SU-DHL-6 (cell line): Measurements from ENCODE around the gene UMAD1.
"Not testable (repeated sequence)": the region's sequence is repeated elsewhere in the genome, so short reads cannot be mapped to it uniquely, and the experiment has no call there.

Source experiments
- H2AFZ ChIP-seq: fragments of 200-600 bp; sonication (generic); 2 replicates; pipeline ENCODE4 v1.6.1; 2014; ENCODE audit warnings: low read depth, mild to moderate bottlenecking, moderate library complexity, mixed read lengths, antibody characterized with exemption, low read length; ENCODE audit not compliant: severe bottlenecking
- H3F3A ChIP-seq: fragments of 200-600 bp; shearing (Covaris generic); 2 replicates; pipeline ENCODE4 v1.6.0; 2016; ENCODE audit warnings: antibody characterized with exemption, mild to moderate bottlenecking; ENCODE audit not compliant: insufficient read depth
- H3K27ac ChIP-seq: fragments of 200-600 bp; sonication (generic); 2 replicates; pipeline ENCODE4 v1.5.1; 2016; ENCODE audit warnings: low read depth, mild to moderate bottlenecking, low read length, moderate library complexity, mixed read lengths
- H3K27me3 ChIP-seq: fragments of 200-600 bp; sonication (generic), shearing (Covaris generic); 2 replicates; pipeline ENCODE4 v1.6.0; 2014; ENCODE audit warnings: mild to moderate bottlenecking, low read length
- H3K36me3 ChIP-seq: fragments of 200-600 bp; sonication (generic); 2 replicates; pipeline ENCODE4 v1.6.1; 2014; ENCODE audit warnings: mild to moderate bottlenecking, low read length, mixed read lengths
- H3K4me2 ChIP-seq: fragments of 300-600, 200-600 bp; shearing (Covaris generic), sonication (generic); 2 replicates; pipeline ENCODE4 v1.6.0; 2014; ENCODE audit warnings: low read length, low read depth, mild to moderate bottlenecking; ENCODE audit not compliant: poor library complexity, severe bottlenecking
- H3K4me3 ChIP-seq: fragments of 200-600 bp; sonication (generic); 2 replicates; pipeline ENCODE4 v1.5.1; 2014; ENCODE audit warnings: antibody characterized with exemption, low read length, mild to moderate bottlenecking, mixed read lengths; ENCODE audit not compliant: insufficient read depth, poor library complexity, severe bottlenecking
- H3K79me2 ChIP-seq: fragments of 200-600 bp; sonication (generic); 2 replicates; pipeline ENCODE4 v1.6.1; 2014; ENCODE audit warnings: mild to moderate bottlenecking, low read length, moderate library complexity; ENCODE audit not compliant: insufficient read depth
- H3K9ac ChIP-seq: fragments of 200-600 bp; sonication (generic); 2 replicates; pipeline ENCODE4 v1.7.0; 2014; ENCODE audit warnings: mild to moderate bottlenecking, low read length
- H3K9me2 ChIP-seq: fragments of 200-600 bp; sonication (generic); replicated peaks from 2 replicates; pipeline ENCODE4 v1.6.1; 2014; ENCODE audit warnings: low read length; ENCODE audit not compliant: insufficient read depth
- H3K9me3 ChIP-seq: fragments of 200-600 bp; sonication (generic); 2 replicates; pipeline ENCODE4 v1.6.1; 2014; ENCODE audit warnings: low read length, mixed read lengths; ENCODE audit not compliant: insufficient read depth
- H4K20me1 ChIP-seq: fragments of 200-600 bp; sonication (generic); 2 replicates; pipeline ENCODE4 v1.6.1; 2014; ENCODE audit warnings: low read depth, mild to moderate bottlenecking, antibody characterized with exemption, low read length, moderate library complexity, mixed read lengths
- CTCF ChIP-seq: fragments of 200-600 bp; sonication (generic); IDR thresholded peaks from one replicate; pipeline ENCODE4 v1.5.1; 2017; ENCODE audit warnings: antibody characterized with exemption, mild to moderate bottlenecking, low read length, moderate library complexity; ENCODE audit not compliant: insufficient read depth, poor library complexity, severe bottlenecking
- EZH2phosphoT487 ChIP-seq: fragments of 200-600 bp; sonication (generic), shearing (Covaris generic); conservative IDR thresholded peaks from 2 replicates; pipeline ENCODE4 v1.6.1; 2018; ENCODE audit warnings: mild to moderate bottlenecking, antibody characterized with exemption, low read length, moderate library complexity, mixed read lengths

UMAD1 gene

GRCh38 chr7:7803715-7804178, 163.2 kb downstream of the UMAD1 start:
- H2AFZ ChIP-seq: no peak overlapping the region
- no peaks in the 10 kb centered on the region for H3K27me3 ChIP-seq
- H3K79me2 ChIP-seq: no peaks in the 10 kb centered on the region
- no peak overlapping the region for H3K27ac ChIP-seq
- TF ChIP-seq CTCF: no peak
- TF ChIP-seq EZH2phosphoT487: no peak
- no peaks in the 10 kb centered on the region for H3K9me3 ChIP-seq
- no peak overlapping the region for H3K4me3 ChIP-seq
- no peaks in the 10 kb centered on the region for H3K36me3 ChIP-seq
- no peaks in the 10 kb centered on the region for H4K20me1 ChIP-seq
- H3K4me2 ChIP-seq: no peak overlapping the region
- no peaks in the 10 kb centered on the region for H3K9me2 ChIP-seq
- no peak overlapping the region for H3K9ac ChIP-seq
- H3F3A ChIP-seq: no peaks in the 10 kb centered on the region

- H3K9me2 ChIP-seq, H3K4me2 ChIP-seq, H3K4me3 ChIP-seq: not testable (repeated sequence)
Observed at GRCh38 chr7:7804822-7805221, 164.3 kb downstream of the UMAD1 start.

GRCh38 chr7:7805511-7806153, 165.1 kb downstream of the UMAD1 start:
- Histone ChIP-seq H3K9me3 (no peaks in the 10 kb centered on the region), H3K27me3 (no peaks in the 10 kb centered on the region), H3K4me3 (no peak overlapping the region), H3K4me2 (no peak overlapping the region), H3K36me3 (no peaks in the 10 kb centered on the region), H3K79me2 (no peaks in the 10 kb centered on the region), H3F3A (no peaks in the 10 kb centered on the region), H3K9ac (no peak overlapping the region), H3K9me2 (no peaks in the 10 kb centered on the region), H3K27ac (no peak overlapping the region), H2AFZ (no peak overlapping the region), H4K20me1 (no peaks in the 10 kb centered on the region)
- TF ChIP-seq EZH2phosphoT487 (no peak), CTCF (no peak)

More at GRCh38 chr7:7804822-7805221, 164.3 kb downstream of the UMAD1 start:
- H3F3A ChIP-seq, H4K20me1 ChIP-seq, H2AFZ ChIP-seq, H3K9me3 ChIP-seq, H3K27me3 ChIP-seq, H3K9ac ChIP-seq, H3K79me2 ChIP-seq, H3K27ac ChIP-seq, H3K36me3 ChIP-seq: not testable (repeated sequence)

GRCh38 chr7:7808156-7808555, 167.6 kb downstream of the UMAD1 start:
- H3K27me3 ChIP-seq: no peaks in the 10 kb centered on the region
- H3K4me2 ChIP-seq: no peak overlapping the region
- TF ChIP-seq EZH2phosphoT487 (no peak), CTCF (no peak)
- H3K9ac ChIP-seq: no peak overlapping the region
- H3F3A ChIP-seq: no peaks in the 10 kb centered on the region
- H3K36me3 ChIP-seq: no peaks in the 10 kb centered on the region
- no peaks in the 10 kb centered on the region for H3K9me3 ChIP-seq
- H2AFZ ChIP-seq: no peak overlapping the region
- no peaks in the 10 kb centered on the region for H4K20me1 ChIP-seq
- no peaks in the 10 kb centered on the region for H3K9me2 ChIP-seq
- no peak overlapping the region for H3K27ac ChIP-seq
- no peak overlapping the region for H3K4me3 ChIP-seq
- H3K79me2 ChIP-seq: no peaks in the 10 kb centered on the region
